Transverse colon (tissue), 4 donors: Measurements from ENCODE around the gene OR1F1. TPM values are rescaled to one million over a fixed set of nuclear protein-coding genes. Genes with fewer than 3 reads are reported as not detected.

ENCODE experiments used
- DNase-seq: peaks from one replicate; pipeline ENCODE4 v3.0.0-alpha.2; 2019
- H3K27ac ChIP-seq, 4 donors: fragments of 200-600 bp; sonication (generic); 2 replicates each; pipeline ENCODE4 v1.5.1; 2016 to 2018; ENCODE audit warnings: inconsistent platforms in 4 of 4
- H3K27me3 ChIP-seq: fragments of 200-600 bp; sonication (generic); 2 replicates; pipeline ENCODE4 v1.5.1; 2017; ENCODE audit warnings: inconsistent platforms
- H3K36me3 ChIP-seq, 4 donors: fragments of 200-600 bp; sonication (generic); 2 replicates each; pipeline ENCODE4 v1.5.1; 2017 to 2019; ENCODE audit warnings: inconsistent platforms in 4 of 4
- H3K4me1 ChIP-seq, 4 donors: fragments of 200-600 bp; sonication (generic); 2 replicates each; pipeline ENCODE4 v1.5.1; 2017 to 2020; ENCODE audit warnings: inconsistent platforms in 4 of 4
- H3K4me3 ChIP-seq, 4 donors: fragments of 200-600 bp; sonication (generic); 1 replicate in 1 of 4; 2 replicates in 3 of 4; pipeline versions ENCODE4 v1.5.1 to v1.6.1; 2017 to 2019; ENCODE audit warnings: inconsistent platforms in 4 of 4
- H3K9me3 ChIP-seq, 2 donors: fragments of 200-600 bp; sonication (generic); 2 replicates each; pipeline ENCODE4 v1.5.1; 2017 to 2019; ENCODE audit warnings: inconsistent platforms in 2 of 2
- CTCF ChIP-seq, 5 experiments: fragments of 200-600 bp in 3 of 5; fragments of 450-650 bp in 2 of 5; sonication (generic) in 3 of 5; IDR thresholded peaks; 1 replicate in 2 of 5; 2 replicates in 3 of 5; pipeline ENCODE4 v1.5.1; 2016 to 2017; ENCODE audit warnings: antibody characterized with exemption in 5 of 5, inconsistent platforms in 3 of 5, mild to moderate bottlenecking in 2 of 5, moderate library complexity in 1 of 5
- EP300 ChIP-seq: sonication (generic); formaldehyde crosslinking; IDR thresholded peaks from one replicate; pipeline ENCODE4 v1.6.1; 2017; ENCODE audit warnings: antibody characterized with exemption, low read depth
- POLR2A ChIP-seq: fragments of 450-650 bp; IDR thresholded peaks from one replicate; pipeline ENCODE4 v1.6.1; 2016; ENCODE audit warnings: antibody characterized with exemption, mild to moderate bottlenecking, moderate library complexity
- POLR2AphosphoS5 ChIP-seq, 3 donors: sonication (generic); formaldehyde crosslinking; IDR thresholded peaks; one replicate each; pipeline ENCODE4 v1.6.1; 2016; ENCODE audit warnings: antibody characterized with exemption in 3 of 3
- WGBS, 2 donors: methylation state at CpG; one replicate each; pipeline ENCODE4 v1.1.5; 2018; ENCODE audit warnings: low coverage in 1 of 2; 5-methylcytosine and 5-hydroxymethylcytosine counted together
- in situ Hi-C, 4 donors: fragments of 200-750 bp; cut with MboI; loops; one replicate each; pipeline versions ENCODE4 v1.15.0 to v1.15.1; 2017; ENCODE audit warnings: low sequenced_read_pairs in 3 of 4, low pct_ligation_motif_present in 1 of 4, low pct_unique_long_range_greater_than_20kb in 1 of 4
- intact Hi-C: fragments of 100-400 bp; cut with DNase I; formaldehyde crosslinking; loops from one replicate; pipeline ENCODE4 v1.15.1; 2023; ENCODE audit warnings: low total_unique reads
- total RNA-seq, 4 donors: library from RNA; depleted of rRNA; stranded (reverse); fragments of >200 nt; gene quantifications; one replicate each; pipeline ENCODE4 v1.1.0, GENCODE V29; 2016

The OR1F1 gene
- total RNA-seq, 4 donors from 2014 or later: not detected

DNA sequence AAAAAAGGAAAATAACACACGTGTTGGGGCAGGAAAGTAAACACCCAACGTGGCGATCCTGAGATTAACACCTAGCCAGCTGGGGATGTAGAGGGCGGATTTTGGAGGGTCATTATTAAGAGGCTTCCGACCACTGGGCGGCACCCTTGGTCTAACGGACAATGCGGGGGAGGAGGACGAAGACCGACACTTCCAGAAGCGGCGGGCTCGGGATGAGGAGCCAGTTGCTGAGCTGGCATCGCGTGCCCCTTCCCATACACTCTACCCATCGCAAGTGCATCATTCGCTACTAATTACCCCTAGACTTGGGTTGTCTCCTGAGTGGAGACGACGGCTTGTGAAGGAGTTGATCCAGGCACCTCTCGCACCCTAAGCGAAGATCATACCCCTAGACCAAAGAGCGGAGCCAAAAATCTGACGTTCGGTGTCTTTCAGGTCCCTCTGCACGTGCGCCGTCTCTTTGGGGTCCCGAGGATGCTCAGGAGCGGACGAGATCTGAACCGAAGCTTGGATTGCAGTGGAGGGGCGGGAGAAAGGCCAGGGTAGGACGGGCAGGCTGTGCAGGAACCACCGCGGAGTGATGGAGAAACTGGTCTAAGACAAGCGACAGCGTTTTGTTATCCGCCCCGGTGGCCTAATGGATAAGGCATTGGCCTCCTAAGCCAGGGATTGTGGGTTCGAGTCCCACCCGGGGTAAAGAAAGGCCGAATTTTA, 35.6 kb upstream of the OR1F1 start:
- H3K4me3 ChIP-seq: peak overlapping the region in 2 of 4 donors; percentile 26 to 75
- TF ChIP-seq EP300 (no peak), POLR2A (no peak), POLR2AphosphoS5 (IDR thresholded peaks at IDR 0.05) (no peak), CTCF (IDR thresholded peaks at IDR 0.05) (peak in 1 of 5 experiments; percentile 11)
- 0 to 3% methylated on average over 10 to 41 of the region's 42 CpGs for WGBS, 2 donors

DNA sequence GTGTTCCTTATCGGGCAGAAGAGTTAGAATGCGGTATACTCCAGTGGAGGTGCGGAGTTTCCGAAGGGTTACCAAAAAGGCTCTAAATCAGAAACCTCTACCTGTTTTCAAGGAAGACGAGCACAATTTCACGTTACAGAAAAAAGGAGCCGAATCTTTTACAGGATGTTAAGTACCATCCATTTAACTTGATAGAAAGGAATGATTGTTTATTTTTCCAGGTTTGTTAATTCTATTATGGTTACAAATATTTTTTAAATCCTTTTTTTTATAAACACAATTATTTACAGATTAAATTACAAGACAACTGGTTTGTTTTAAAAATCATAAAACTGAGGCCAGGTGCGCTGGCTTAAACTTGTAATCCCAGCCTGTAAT, 35.0 kb upstream of the OR1F1 start:
- Histone ChIP-seq H3K4me3 (no peak overlapping the region), H3K9me3 (no peaks in the 10 kb centered on the region), H3K27me3 (no peaks in the 10 kb centered on the region), H3K27ac (peak overlapping the region; percentile 23 to 79 (median 57)), H3K4me1 (peaks cover 11 to 44% (median 31%) of the 10 kb centered on the region in 4 donors), H3K36me3 (no peaks in the 10 kb centered on the region)
- in situ Hi-C loops (no loop called here), intact Hi-C loops (no loop called here)
- no peak for TF ChIP-seq CTCF (IDR thresholded peaks at IDR 0.05)
- no peak for TF ChIP-seq POLR2A
- TF ChIP-seq POLR2AphosphoS5 (IDR thresholded peaks at IDR 0.05): no peak
- no peak for TF ChIP-seq EP300
- DNase-seq: no peak
- 10 to 12% methylated on average over 6 to 8 of the region's 8 CpGs for WGBS, 2 donors

More for the DNA sequence above, 35.6 kb upstream of the OR1F1 start:
- Histone ChIP-seq H3K27me3 (no peaks in the 10 kb centered on the region), H3K9me3 (no peaks in the 10 kb centered on the region), H3K36me3 (no peaks in the 10 kb centered on the region), H3K4me1 (peaks cover 11 to 39% (median 26%) of the 10 kb centered on the region in 4 donors), H3K27ac (peak overlapping the region; percentile 23 to 79 (median 57))
- in situ Hi-C loops: no loop called here
- peak; percentile 91 for DNase-seq
- intact Hi-C loops: no loop called here

GRCh38 chr16:3155181-3155580, 32.8 kb upstream of the OR1F1 start:
- Histone ChIP-seq H3K27me3 (no peaks in the 10 kb centered on the region), H3K36me3 (no peaks in the 10 kb centered on the region), H3K9me3 (no peaks in the 10 kb centered on the region), H3K4me1 (peaks cover 8 to 40% (median 35%) of the 10 kb centered on the region in 4 donors), H3K27ac (no peak overlapping the region), H3K4me3 (no peak overlapping the region)
- in situ Hi-C loops: no loop called here
- no peak for DNase-seq
- WGBS, 2 donors: 60 to 87% methylated on average over 1 to 2 of the region's 2 CpGs
- no peak for TF ChIP-seq EP300
- TF ChIP-seq CTCF (IDR thresholded peaks at IDR 0.05): no peak
- TF ChIP-seq POLR2AphosphoS5 (IDR thresholded peaks at IDR 0.05): no peak
- no peak for TF ChIP-seq POLR2A
- intact Hi-C loops: no loop called here

DNA sequence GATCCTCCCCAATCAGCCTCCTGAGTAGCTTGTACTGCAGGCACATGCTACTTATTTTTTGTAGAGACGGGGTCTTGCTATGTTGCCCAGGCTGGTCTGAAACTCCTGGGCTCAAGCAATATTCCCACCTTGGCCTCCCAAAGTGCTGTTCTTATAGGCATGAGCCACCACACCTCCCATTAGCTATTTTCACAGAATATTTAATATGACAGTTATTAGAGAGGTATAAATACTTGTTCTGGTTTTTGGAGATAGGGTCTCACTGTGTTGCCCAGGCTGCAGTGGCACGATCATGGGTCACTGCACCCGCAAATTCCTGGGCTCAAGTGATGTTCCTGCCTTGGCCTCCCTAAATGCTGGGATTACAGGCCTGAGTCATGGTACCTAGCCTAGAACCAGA, 32.0 kb upstream of the OR1F1 start:
- 90% methylated on average over 2 to 3 of the region's 3 CpGs for WGBS, 2 donors
- Histone ChIP-seq H3K27me3 (no peaks in the 10 kb centered on the region), H3K27ac (no peak overlapping the region), H3K9me3 (no peaks in the 10 kb centered on the region), H3K4me3 (no peak overlapping the region), H3K4me1 (peaks cover 8 to 39% (median 31%) of the 10 kb centered on the region in 4 donors), H3K36me3 (no peaks in the 10 kb centered on the region)
- in situ Hi-C loops: no loop called here
- TF ChIP-seq CTCF (IDR thresholded peaks at IDR 0.05) (no peak), POLR2A (no peak), POLR2AphosphoS5 (IDR thresholded peaks at IDR 0.05) (no peak), EP300 (no peak)
- intact Hi-C loops: no loop called here
- no peak for DNase-seq
